ENCODE data around the gene NECAB3. TPM values are rescaled to one million over a fixed set of nuclear protein-coding genes. Genes with fewer than 3 reads are reported as not detected.

The NECAB3 gene
- total and polyA plus RNA-seq, 7 donors = 27.1 to 50.1 (median 44.6) TPM

GRCh38 chr20:33629979-33630378 is 44.2 kb downstream of the NECAB3 start:
- 93 to 94% methylated on average over 5 of the region's 5 CpGs for WGBS, 2 donors

GRCh38 chr20:33629533-33629932 is 44.7 kb downstream of the NECAB3 start:
- Histone ChIP-seq H3K36me3 (peaks cover 11 to 91% (median 23%) of the 10 kb centered on the region in 4 donors), H3K9me3 (no peaks in the 10 kb centered on the region), H3K27ac (no peak overlapping the region), H3K4me3 (no peak overlapping the region), H3K4me1 (no peaks in the 10 kb centered on the region), H3K27me3 (no peaks in the 10 kb centered on the region)
- intact Hi-C loops (cut with DNase I) = no loop called here
- WGBS, 2 donors = 96 to 97% methylated on average over 10 of the region's 10 CpGs
- TF ChIP-seq CTCF (IDR thresholded peaks at IDR 0.05) (no peak), POLR2AphosphoS5 (IDR thresholded peaks at IDR 0.05) (no peak), EP300 (IDR thresholded peaks at IDR 0.05) (no peak), POLR2A (IDR thresholded peaks at IDR 0.05) (no peak)
- no peak for DNase-seq

More at GRCh38 chr20:33629979-33630378, 44.2 kb downstream of the NECAB3 start:
- Histone ChIP-seq H3K36me3 (peaks cover 7 to 89% (median 22%) of the 10 kb centered on the region in 4 donors), H3K9me3 (no peaks in the 10 kb centered on the region), H3K27me3 (no peaks in the 10 kb centered on the region), H3K27ac (no peak overlapping the region), H3K4me3 (no peak overlapping the region), H3K4me1 (no peaks in the 10 kb centered on the region)
- no peak for TF ChIP-seq POLR2AphosphoS5 (IDR thresholded peaks at IDR 0.05)
- TF ChIP-seq EP300 (IDR thresholded peaks at IDR 0.05) = no peak
- no peak for TF ChIP-seq CTCF (IDR thresholded peaks at IDR 0.05)
- no peak for TF ChIP-seq POLR2A (IDR thresholded peaks at IDR 0.05)
- DNase-seq = no peak
- intact Hi-C loops (cut with DNase I) = no loop called here

- no peaks in the 10 kb centered on the region for H3K4me1 ChIP-seq
- H3K27ac ChIP-seq = no peak overlapping the region
- peaks cover 14 to 91% (median 23%) of the 10 kb centered on the region in 4 donors for H3K36me3 ChIP-seq
- 96 to 98% methylated on average over 4 of the region's 4 CpGs for WGBS, 2 donors
- no peak for TF ChIP-seq EP300 (IDR thresholded peaks at IDR 0.05)
- no peak for TF ChIP-seq POLR2A (IDR thresholded peaks at IDR 0.05)
- TF ChIP-seq POLR2AphosphoS5 (IDR thresholded peaks at IDR 0.05) = no peak
- TF ChIP-seq CTCF (IDR thresholded peaks at IDR 0.05) = no peak
- no peaks in the 10 kb centered on the region for H3K27me3 ChIP-seq
- H3K4me3 ChIP-seq = no peak overlapping the region
- DNase-seq = no peak
- H3K9me3 ChIP-seq = no peaks in the 10 kb centered on the region
- intact Hi-C loops (cut with DNase I) = no loop called here
Measured at GRCh38 chr20:33627577-33628216, 46.5 kb downstream of the NECAB3 start.

- 97 to 98% methylated on average over 4 of the region's 4 CpGs for WGBS, 2 donors
- intact Hi-C loops (cut with DNase I) = no loop called here
- TF ChIP-seq CTCF (IDR thresholded peaks at IDR 0.05) = no peak
Measured at GRCh38 chr20:33626190-33626589, 48.0 kb downstream of the NECAB3 start.

GRCh38 chr20:33624399-33624798 is 49.8 kb downstream of the NECAB3 start:
- no peak overlapping the region for H3K27ac ChIP-seq
- H3K27me3 ChIP-seq = no peaks in the 10 kb centered on the region
- H3K36me3 ChIP-seq = peaks cover 9 to 77% (median 18%) of the 10 kb centered on the region in 4 donors
- no peaks in the 10 kb centered on the region for H3K4me1 ChIP-seq
- H3K9me3 ChIP-seq = no peaks in the 10 kb centered on the region
- TF ChIP-seq EP300 (IDR thresholded peaks at IDR 0.05) (no peak), CTCF (IDR thresholded peaks at IDR 0.05) (no peak), POLR2AphosphoS5 (IDR thresholded peaks at IDR 0.05) (no peak), POLR2A (IDR thresholded peaks at IDR 0.05) (no peak)
- intact Hi-C loops (cut with DNase I) = no loop called here
- no peak overlapping the region for H3K4me3 ChIP-seq
- DNase-seq = no peak
- 81 to 86% methylated on average over 3 of the region's 3 CpGs for WGBS, 2 donors

More at GRCh38 chr20:33626190-33626589, 48.0 kb downstream of the NECAB3 start:
- Histone ChIP-seq H3K4me1 (no peaks in the 10 kb centered on the region), H3K4me3 (no peak overlapping the region), H3K36me3 (peaks cover 14 to 85% (median 16%) of the 10 kb centered on the region in 4 donors), H3K27me3 (no peaks in the 10 kb centered on the region), H3K9me3 (no peaks in the 10 kb centered on the region), H3K27ac (no peak overlapping the region)
- DNase-seq = no peak
